T-helper 22 cell (primary cell): ENCODE measurements around the gene OPALIN.
A peak's percentile ranks its signal among the peaks of the same experiment; 100 is the strongest.

Source experiments
- DNase-seq: peaks from one replicate; pipeline ENCODE4 v3.0.0-alpha.2; 2020; ENCODE audit warnings: low read depth

Gene OPALIN

GRCh38 chr10:96374004-96374403, 15.2 kb upstream of the OPALIN start:
- DNase-seq = no peak

- DNase-seq = no peak
Observed at GRCh38 chr10:96371356-96371755, 12.6 kb upstream of the OPALIN start.

DNA sequence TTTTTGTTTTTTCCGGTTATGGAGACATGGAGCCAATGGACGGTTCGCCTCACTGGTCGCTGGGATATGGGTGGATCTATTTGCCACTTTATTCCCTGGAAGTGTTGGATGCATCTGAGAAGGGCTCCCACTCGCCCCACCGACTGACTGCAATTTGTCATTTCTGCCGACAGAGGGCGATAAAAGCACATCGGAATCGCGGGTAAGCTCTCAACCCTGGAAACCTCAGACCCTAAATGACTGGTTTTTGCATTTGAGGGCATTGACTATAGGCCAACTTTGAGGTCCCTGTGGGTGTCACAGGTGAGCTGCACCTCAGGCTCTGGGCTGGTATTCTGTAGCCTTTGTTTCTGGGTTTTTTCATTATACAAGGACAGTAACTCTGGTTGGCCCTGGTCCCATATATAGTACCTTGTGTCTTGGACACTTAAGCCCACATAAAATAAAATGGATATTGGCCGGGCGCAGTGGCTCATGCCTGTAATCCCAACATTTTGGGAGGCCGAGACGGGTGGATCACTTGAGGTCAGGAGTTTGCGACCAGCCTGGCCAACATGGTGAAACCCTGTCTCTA, 11.9 kb upstream of the OPALIN start:
- no peak for DNase-seq

GRCh38 chr10:96369890-96370583, 11.2 kb upstream of the OPALIN start:
- no peak for DNase-seq

DNA sequence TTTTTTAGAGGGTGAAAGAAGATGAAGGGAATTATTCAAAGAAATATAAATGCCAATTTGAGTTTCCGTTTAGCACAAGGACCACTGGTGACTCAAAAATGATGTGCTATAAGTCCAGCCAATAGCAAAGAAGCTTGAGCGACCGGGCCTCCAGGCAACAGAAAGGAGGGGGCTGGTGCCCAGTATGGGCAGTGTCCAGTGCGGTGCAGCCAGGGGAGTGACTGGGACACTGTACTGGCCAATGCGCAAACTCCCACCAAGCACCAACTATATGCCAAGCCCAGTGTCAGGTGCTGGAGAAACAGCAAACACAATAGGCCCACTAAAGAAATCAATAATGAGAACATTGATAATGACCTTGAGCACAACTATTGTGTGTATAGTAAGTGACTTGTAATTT, 10.2 kb upstream of the OPALIN start:
- no peak for DNase-seq

- no peak for DNase-seq
Observed at GRCh38 chr10:96367470-96367869, 8.7 kb upstream of the OPALIN start.

DNA sequence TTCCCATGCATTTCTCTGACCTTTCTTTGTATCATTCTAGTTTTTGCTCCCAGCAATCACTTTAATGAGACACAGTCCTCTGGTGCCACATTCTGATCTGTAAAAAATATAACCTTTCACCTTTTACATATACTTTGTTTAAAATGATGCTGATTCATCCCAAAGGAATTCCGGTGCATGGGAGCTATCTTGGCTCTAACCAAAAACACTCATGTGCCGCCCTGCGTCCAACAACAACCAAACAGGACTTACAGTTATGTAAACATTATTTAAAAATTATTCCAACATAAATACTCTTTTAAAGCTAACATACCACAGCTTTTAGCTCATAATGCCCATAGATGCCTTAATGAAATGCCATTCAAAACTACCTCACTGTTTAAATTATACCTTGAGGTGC, 7.7 kb upstream of the OPALIN start:
- no peak for DNase-seq

- DNase-seq = no peak
Observed at GRCh38 chr10:96365571-96365970, 6.8 kb upstream of the OPALIN start.

GRCh38 chr10:96360766-96361165, 2.0 kb upstream of the OPALIN start:
- no peak for DNase-seq

- no peak for DNase-seq
Observed at GRCh38 chr10:96360331-96360730, 1.5 kb upstream of the OPALIN start.

DNA sequence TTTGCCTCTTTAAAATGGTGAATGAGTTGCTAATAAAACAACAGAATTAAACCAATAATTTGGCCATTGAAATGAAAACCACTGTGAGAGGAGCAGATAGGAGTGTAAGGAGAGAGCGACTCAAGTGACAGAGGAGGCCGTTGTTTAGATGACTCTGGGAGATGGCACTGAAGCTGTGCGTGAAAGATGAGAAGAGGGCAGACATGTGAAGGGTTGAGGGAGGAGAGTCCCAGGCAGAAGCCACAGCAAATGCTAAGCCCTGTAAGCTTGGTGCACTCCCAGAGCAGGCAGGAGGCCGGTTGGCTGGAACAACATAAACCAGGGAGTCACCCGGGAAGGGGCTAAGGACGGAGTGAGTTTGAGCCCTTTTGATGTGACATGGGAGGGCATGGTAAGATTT, 814 bp upstream of the OPALIN start:
- no peak for DNase-seq

DNA sequence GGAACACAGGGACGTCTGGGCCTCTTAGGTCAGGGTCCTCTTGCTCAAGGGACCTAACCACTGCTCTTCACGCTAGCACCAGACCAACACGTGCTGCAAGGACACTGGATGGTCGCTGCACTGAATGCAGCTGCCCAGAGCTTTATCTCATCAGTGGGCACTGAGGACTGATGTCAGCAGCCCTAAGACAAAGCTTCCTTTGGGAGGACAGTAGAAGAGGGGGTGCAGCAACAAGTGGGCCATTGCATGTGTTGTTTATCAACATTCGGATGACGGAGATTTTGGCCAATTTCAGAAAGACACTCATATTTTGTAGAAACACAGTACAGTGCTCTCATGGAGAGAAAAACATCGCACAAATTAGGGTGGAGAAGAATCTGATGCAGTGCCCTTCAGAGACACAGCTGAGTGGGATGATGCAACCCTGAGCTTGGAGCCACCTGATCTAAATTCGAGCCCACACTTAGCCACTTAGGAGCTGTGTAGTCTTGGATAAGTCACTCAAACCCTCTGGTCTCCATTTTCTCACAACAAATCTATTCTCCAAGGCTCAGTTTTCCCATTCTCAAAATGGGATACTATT, 1.7 kb downstream of the OPALIN start:
- DNase-seq = no peak

DNA sequence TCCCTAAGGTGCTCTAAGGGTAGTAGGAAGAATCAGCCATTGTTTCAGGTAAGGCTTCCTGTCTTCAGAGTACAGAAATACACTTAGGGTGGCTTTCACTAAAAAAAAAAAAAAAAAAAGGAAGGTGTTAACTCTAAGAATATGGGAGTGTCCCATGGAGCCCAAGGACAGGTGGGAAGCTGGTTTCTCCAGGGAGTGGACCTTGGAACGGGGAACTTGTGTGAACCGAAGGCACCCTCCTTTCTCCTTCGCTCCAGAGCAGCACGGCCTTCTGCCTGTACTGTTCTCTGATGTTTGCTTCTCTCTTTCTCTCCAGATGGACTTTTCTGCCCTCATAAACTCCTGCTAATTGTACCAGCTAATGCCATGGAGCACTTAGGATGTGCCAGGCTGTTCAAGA, 6.2 kb downstream of the OPALIN start:
- no peak for DNase-seq

DNA sequence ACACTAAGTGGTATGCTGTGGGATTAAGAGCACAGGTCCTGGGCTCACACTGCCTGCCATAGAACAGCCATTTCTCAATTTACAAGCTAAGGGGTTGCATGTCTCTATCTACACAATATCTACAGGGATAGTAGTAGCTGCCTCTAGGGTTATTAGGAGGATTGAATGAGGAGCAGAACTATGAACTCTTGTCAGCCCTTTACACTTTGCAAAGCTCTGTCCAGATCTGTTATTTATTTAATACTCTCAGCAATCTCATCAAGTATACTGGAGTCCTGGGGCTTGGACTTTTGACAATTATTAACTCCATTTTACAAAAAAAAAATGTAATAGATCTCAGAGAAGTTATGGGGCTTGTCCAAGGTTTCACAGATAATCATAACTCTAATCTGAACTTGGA, 6.8 kb downstream of the OPALIN start:
- no peak for DNase-seq

- no peak for DNase-seq
Observed at GRCh38 chr10:96346295-96346694, 12.5 kb downstream of the OPALIN start.

GRCh38 chr10:96345222-96345621, 13.6 kb downstream of the OPALIN start:
- no peak for DNase-seq

DNA sequence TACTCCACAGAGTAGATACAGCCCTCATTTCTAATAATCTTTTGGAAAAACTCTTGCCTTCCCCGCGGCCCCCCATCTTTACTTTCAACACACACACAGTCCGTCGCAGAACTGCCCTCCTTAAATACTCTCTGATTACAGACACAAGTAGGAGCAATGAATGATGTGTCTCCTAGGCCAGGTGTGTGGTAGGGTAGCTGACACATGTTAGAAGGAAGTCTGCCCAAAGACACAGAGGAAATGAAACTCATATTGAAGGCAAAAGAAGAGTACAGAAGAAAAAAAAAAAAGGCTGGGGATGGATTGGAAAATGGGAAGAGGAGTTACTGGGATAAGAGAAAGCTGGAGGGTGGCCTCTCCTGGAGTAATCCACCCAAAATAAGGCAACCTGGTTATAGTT, 14.6 kb downstream of the OPALIN start:
- no peak for DNase-seq

- DNase-seq = no peak
Observed at GRCh38 chr10:96342402-96342801, 16.4 kb downstream of the OPALIN start.

DNA sequence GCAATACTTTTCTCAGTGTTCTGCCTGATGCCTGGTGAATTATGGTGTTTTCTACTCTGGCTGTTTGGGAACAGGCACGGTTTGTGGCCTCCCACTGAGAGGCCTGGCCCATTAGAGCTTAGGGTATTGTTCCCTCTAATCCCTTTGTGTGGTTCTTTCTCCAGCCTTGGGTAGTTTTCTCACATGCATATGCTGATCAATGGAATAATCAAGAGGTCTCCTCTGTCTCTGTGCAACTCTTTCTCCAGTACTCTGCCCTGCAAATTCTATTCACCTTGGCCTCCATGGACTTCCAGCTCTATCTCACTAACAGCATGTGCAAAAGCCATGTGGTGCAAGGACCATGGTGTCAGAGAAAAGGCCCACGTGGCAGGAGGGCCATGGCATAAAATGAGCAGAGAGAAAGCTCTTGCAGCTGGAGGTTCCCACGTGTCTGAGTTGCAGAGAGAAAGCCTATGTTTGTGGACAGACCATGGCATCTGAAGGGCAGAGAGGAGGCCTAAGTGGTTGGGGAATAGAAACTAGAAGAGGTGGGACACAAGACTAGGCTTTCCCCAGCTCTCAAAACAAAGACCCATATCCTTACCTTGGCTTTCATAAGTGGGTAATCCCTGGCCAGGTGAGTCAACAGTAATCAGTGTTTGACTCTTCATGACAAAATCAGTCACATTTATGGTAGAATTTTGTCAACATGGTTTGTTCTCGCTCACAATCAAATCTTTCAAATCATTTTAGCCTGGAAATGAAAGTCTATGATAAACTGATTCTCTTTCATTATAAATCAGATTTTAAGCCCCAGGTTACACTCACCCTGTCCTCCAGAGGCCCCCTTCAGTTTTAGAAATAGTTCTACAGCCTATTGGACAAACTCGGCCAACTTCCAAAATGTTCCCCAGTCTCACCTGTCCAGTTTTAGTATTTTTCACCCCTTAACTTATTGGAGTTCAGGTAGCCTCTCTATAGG, 17.3 kb downstream of the OPALIN start:
- DNase-seq = no peak

DNA sequence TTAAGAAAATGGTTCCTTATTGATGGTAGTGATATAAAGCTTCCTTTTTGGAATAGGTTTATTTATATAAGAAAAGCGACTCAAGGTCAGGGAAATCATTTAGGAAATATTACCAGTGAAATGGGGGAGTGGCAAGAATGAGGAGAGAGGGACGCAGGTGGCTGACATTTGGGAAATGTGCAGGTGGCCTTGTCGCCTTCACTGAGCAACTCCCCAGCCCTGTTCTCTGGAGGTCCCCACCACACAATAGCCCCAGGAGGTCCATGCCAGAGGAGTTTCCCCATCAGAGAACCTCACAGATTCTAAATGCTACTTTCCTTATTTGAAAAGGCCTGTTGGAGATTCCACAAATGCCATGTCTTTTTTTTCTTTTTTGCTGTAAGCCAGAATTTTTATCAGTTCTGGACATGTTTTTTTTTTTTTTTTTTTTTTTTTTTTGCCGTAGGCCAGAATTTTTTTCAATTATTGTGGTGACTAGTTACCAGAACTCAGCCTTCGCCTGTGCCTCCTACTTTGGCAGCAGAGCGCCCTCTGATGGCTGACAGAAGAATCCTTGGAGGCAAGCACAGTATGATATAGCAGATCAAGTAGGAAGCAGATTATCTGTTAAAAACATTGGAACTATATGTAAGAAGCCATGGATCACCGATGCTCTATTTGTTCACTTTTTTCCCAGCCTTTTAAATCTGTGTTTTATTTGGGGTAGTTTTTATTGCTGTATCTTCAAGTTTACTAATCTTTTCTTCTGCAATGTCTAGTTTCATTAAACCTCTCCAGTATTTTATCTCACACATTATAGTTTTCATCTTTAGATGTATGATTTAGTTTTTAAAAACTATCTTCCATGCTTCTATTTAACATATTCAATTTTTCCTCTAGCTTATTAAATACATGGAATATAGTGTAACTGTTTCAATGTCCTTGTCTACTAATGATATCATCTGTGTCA, 18.6 kb downstream of the OPALIN start:
- DNase-seq = peak; percentile 11

GRCh38 chr10:96339383-96339782, 19.4 kb downstream of the OPALIN start:
- no peak for DNase-seq
